ENCODE data around the gene TUBD1.

DNA sequence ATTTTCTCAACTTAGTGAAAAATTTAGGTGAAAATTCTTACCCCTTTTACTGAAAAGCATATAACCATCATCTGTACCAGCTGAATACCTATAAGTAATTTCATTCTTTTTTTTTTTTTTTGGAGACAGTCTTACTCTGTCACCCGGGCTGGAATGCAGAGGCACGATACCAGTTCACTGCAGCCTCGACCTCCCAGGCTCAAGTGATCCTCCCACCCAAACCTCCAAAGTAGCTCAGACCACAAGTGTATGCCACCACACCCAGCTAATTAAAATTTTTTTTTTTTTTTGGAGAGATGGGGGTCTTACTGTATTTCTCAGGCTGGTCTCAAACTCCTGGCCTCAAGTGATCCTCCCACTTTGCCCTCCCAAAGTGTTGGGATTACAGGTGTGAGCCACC lies 33.8 kb downstream of the TUBD1 start:
- TF ChIP-seq, protein P1, sequence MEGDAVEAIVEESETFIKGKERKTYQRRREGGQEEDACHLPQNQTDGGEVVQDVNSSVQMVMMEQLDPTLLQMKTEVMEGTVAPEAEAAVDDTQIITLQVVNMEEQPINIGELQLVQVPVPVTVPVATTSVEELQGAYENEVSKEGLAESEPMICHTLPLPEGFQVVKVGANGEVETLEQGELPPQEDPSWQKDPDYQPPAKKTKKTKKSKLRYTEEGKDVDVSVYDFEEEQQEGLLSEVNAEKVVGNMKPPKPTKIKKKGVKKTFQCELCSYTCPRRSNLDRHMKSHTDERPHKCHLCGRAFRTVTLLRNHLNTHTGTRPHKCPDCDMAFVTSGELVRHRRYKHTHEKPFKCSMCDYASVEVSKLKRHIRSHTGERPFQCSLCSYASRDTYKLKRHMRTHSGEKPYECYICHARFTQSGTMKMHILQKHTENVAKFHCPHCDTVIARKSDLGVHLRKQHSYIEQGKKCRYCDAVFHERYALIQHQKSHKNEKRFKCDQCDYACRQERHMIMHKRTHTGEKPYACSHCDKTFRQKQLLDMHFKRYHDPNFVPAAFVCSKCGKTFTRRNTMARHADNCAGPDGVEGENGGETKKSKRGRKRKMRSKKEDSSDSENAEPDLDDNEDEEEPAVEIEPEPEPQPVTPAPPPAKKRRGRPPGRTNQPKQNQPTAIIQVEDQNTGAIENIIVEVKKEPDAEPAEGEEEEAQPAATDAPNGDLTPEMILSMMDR (IDR thresholded peaks at IDR 0.05) = no peak
- TF ChIP-seq EZH2 (IDR thresholded peaks at IDR 0.05; ENCODE audit: borderline replicate concordance, insufficient read depth, low read depth, low read length, poor library complexity, severe bottlenecking) = no peak
